Activated naive CD4-positive, alpha-beta T cell treated with anti-CD3 and anti-CD28 coated beads for 36 hours (primary cell): ENCODE data around the gene IMMP2L. TPM values are rescaled to one million over a fixed set of nuclear protein-coding genes. Genes with fewer than 3 reads are reported as not detected.

Experiments
- CTCF ChIA-PET: fragments of 350-600 bp; sonication (Branson Sonifier 250); formaldehyde crosslinking; loops from one replicate; lab custom pipeline; 2021; ENCODE audit warnings: antibody characterized with exemption; lab: Charles Lee
- DNase-seq: peaks from one replicate; pipeline ENCODE4 v3.0.0-alpha.2; 2020
- H3K27ac Mint-ChIP-seq: one replicate; pipeline ENCODE4 v1.8.0; 2021; ENCODE audit warnings: mild to moderate bottlenecking, mixed read lengths
- H3K27me3 Mint-ChIP-seq: one replicate; pipeline ENCODE4 v1.8.0; 2021; ENCODE audit warnings: low read depth, mixed read lengths
- H3K36me3 Mint-ChIP-seq: one replicate; pipeline ENCODE4 v1.8.0; 2021; ENCODE audit warnings: low read depth, mixed read lengths
- H3K4me1 Mint-ChIP-seq: one replicate; pipeline ENCODE4 v1.8.0; 2021; ENCODE audit warnings: low read depth, mixed read lengths
- H3K4me3 Mint-ChIP-seq: one replicate; pipeline ENCODE4 v1.8.0; 2021; ENCODE audit warnings: mild to moderate bottlenecking, moderate library complexity, mixed read lengths
- H3K9me3 Mint-ChIP-seq: one replicate; pipeline ENCODE4 v1.8.0; 2021; ENCODE audit warnings: mixed read lengths
- intact Hi-C: fragments of 100-400 bp; cut with micrococcal nuclease; formaldehyde crosslinking; loops from one replicate; pipeline ENCODE4 v1.15.1; 2023
- total RNA-seq, 2 experiments: library from RNA; stranded (reverse); gene quantifications; one replicate each; pipeline ENCODE4 v1.2.3, GENCODE V29; 2021

Gene IMMP2L
- total RNA-seq, 2 experiments from 2014 or later, result 24.4 to 26.6 TPM

- no peaks in the 10 kb centered on the region for H3K36me3 Mint-ChIP-seq
- H3K27me3 Mint-ChIP-seq, result no peaks in the 10 kb centered on the region
- H3K9me3 Mint-ChIP-seq, result no peaks in the 10 kb centered on the region
- no peak for DNase-seq
- no peak overlapping the region for H3K4me3 Mint-ChIP-seq
- H3K4me1 Mint-ChIP-seq, result no peaks in the 10 kb centered on the region
- intact Hi-C loops, result no loop called here
- H3K27ac Mint-ChIP-seq, result no peak overlapping the region
- CTCF ChIA-PET, result no interaction called here
These were observed 394.1 kb downstream of the IMMP2L start for GRCh38 chr7:111168182-111168581.

DNA sequence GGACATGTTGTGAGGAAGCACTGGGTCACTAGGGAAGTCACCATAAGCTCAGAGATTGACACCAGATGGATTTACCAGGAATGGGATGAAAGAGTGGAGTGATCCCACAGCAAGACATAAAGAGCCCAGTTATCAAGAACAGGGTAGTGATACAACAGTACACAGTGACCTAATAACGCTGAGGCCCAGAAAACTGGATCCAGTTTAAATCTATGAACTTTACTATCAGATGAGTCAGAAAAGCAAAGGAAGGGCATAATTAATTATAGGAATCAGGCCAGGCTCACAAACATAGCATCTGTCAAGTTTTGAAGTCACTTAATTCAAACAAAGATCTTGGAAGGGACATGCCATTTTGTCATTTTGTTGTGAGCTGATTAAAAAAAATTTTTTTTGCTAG, 397.9 kb downstream of the IMMP2L start:
- intact Hi-C loops, result no loop called here
- no peak for DNase-seq
- CTCF ChIA-PET, result no interaction called here
- H3K4me1 Mint-ChIP-seq, result no peaks in the 10 kb centered on the region
- H3K9me3 Mint-ChIP-seq, result no peaks in the 10 kb centered on the region
- H3K4me3 Mint-ChIP-seq, result no peak overlapping the region
- no peaks in the 10 kb centered on the region for H3K27me3 Mint-ChIP-seq
- H3K27ac Mint-ChIP-seq, result no peak overlapping the region
- H3K36me3 Mint-ChIP-seq, result no peaks in the 10 kb centered on the region

- intact Hi-C loops, result no loop called here
- no peaks in the 10 kb centered on the region for H3K9me3 Mint-ChIP-seq
- H3K27me3 Mint-ChIP-seq, result no peaks in the 10 kb centered on the region
- no peak overlapping the region for H3K4me3 Mint-ChIP-seq
- H3K27ac Mint-ChIP-seq, result no peak overlapping the region
- no peaks in the 10 kb centered on the region for H3K4me1 Mint-ChIP-seq
- DNase-seq, result no peak
- no peaks in the 10 kb centered on the region for H3K36me3 Mint-ChIP-seq
- CTCF ChIA-PET, result no interaction called here
These were observed 399.6 kb downstream of the IMMP2L start for GRCh38 chr7:111162692-111163091.

- Mint-ChIP-seq H3K36me3 (no peaks in the 10 kb centered on the region), H3K27ac (no peak overlapping the region), H3K9me3 (no peaks in the 10 kb centered on the region), H3K4me1 (no peaks in the 10 kb centered on the region), H3K4me3 (no peak overlapping the region), H3K27me3 (no peaks in the 10 kb centered on the region)
- intact Hi-C loops, result no loop called here
- CTCF ChIA-PET, result no interaction called here
- DNase-seq, result no peak
These were observed 402.0 kb downstream of the IMMP2L start for GRCh38 chr7:111160297-111160696.

DNA sequence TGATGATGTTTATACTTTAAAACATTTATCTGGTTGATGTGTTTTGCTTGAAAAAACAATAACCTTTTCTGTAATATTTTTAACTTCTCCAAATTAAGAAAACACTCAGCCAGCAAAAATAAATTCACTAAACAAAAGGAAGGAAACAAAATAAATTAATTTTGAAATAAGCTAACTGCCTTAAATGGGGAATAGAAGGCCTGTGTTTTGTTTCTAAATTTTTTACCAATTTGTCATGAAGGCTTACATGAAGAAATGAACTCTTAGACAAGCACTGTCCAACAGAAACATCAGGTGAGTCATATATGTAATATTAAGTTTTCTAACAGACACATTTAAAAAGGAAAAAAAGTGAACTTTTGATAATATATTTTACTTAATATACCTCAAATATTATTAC, 402.9 kb downstream of the IMMP2L start:
- intact Hi-C loops, result no loop called here
- H3K27ac Mint-ChIP-seq, result no peak overlapping the region
- no peak for DNase-seq
- H3K27me3 Mint-ChIP-seq, result no peaks in the 10 kb centered on the region
- H3K9me3 Mint-ChIP-seq, result no peaks in the 10 kb centered on the region
- no peaks in the 10 kb centered on the region for H3K4me1 Mint-ChIP-seq
- CTCF ChIA-PET, result no interaction called here
- H3K36me3 Mint-ChIP-seq, result no peaks in the 10 kb centered on the region
- H3K4me3 Mint-ChIP-seq, result no peak overlapping the region

DNA sequence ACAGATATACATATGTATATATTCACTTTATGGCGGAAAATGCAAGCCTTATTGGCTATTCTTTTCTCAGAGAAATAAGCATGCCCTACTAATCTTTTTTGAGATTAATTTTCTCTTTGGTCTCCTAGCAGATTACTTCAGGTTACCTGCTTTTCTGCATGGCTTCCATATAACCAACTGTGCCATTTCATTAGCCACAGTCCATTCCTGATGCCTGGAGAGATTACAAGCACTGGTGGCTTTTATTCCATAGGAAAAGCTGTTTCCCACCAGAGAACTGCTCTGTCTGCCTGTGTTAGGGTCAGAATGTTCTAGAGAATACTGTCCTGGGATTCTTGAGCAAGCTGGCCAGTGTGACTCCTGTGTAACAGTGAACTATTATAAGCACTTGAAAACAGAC, 411.6 kb downstream of the IMMP2L start:
- Mint-ChIP-seq H3K4me3 (no peak overlapping the region), H3K9me3 (no peaks in the 10 kb centered on the region), H3K4me1 (no peaks in the 10 kb centered on the region), H3K27ac (no peak overlapping the region), H3K27me3 (no peaks in the 10 kb centered on the region), H3K36me3 (no peaks in the 10 kb centered on the region)
- CTCF ChIA-PET, result no interaction called here
- intact Hi-C loops, result no loop called here
- DNase-seq, result no peak

DNA sequence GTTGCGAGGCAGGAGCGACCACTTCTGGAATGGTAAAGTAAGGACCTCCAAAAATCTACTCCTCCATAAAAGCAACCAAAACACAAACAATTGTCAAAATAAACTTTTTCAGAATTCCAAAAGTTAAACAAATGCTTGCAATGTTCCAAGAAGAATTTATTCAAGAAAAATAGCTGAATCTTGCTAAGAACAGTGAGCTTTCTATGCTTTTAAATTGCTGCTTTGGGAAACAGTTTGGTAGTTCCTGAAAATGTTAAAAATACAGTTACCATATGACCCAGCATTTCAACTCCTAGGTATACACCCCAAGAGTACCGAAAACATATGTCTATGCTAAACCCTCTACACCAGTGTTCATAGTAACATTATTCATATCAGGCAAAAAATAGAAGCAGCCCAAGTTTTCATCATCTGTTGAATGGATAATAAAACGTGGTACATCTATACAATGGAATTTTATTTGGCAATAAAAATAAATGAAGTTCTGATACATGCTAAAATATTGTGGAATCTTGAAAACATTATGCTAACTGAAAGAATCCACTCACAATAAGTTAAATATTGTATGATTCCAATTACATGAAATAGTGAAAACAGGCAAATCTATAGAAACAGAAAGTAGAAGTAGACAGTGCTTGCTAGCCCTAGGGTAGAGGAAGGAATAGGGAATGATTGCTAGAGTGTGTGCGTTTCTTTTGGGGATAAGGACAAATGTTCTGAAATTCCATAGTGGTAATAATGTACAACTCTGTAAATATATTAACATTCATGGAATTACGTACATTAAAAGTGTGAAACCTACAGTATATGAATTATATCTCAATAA, 414.4 kb downstream of the IMMP2L start:
- Mint-ChIP-seq H3K27me3 (no peaks in the 10 kb centered on the region), H3K4me3 (no peak overlapping the region), H3K4me1 (no peaks in the 10 kb centered on the region), H3K27ac (no peak overlapping the region), H3K36me3 (no peaks in the 10 kb centered on the region), H3K9me3 (no peaks in the 10 kb centered on the region)
- DNase-seq, result no peak
- CTCF ChIA-PET, result no interaction called here
- intact Hi-C loops, result no loop called here

DNA sequence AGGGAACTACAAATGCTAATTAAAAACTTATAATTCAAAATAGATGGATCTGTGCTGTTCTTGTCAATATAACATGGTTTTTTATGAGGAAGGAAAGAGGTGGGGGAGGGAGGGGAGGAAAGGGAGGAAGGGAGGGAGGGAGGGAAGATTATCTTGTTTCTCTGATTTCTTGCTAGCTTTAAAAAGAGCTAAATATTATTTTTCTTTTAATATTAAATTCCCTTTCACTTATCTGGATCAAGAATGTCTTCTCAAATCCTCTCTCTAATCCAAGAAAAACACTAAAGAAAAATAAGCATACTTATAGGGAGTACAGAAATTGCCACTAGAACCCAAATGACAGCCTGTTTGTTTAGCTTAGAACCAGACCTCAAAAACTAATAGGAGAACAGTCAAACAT, 416.2 kb downstream of the IMMP2L start:
- CTCF ChIA-PET, result interaction anchor here (0.7 kb wide), 1 partner anchor 48 kb away, joined by 4 read pairs; no protein-coding TSS in a partner anchor
- H3K9me3 Mint-ChIP-seq, result no peaks in the 10 kb centered on the region
- DNase-seq, result no peak
- H3K27me3 Mint-ChIP-seq, result no peaks in the 10 kb centered on the region
- no peak overlapping the region for H3K4me3 Mint-ChIP-seq
- no peaks in the 10 kb centered on the region for H3K4me1 Mint-ChIP-seq
- no peaks in the 10 kb centered on the region for H3K36me3 Mint-ChIP-seq
- H3K27ac Mint-ChIP-seq, result no peak overlapping the region
- intact Hi-C loops, result no loop called here

- CTCF ChIA-PET, result interaction anchor here (0.7 kb wide), 1 partner anchor 47 kb away, joined by 4 read pairs; no protein-coding TSS in a partner anchor
- Mint-ChIP-seq H3K4me1 (peaks cover 2% of the 10 kb centered on the region), H3K4me3 (no peak overlapping the region), H3K27me3 (no peaks in the 10 kb centered on the region), H3K27ac (no peak overlapping the region), H3K9me3 (no peaks in the 10 kb centered on the region), H3K36me3 (no peaks in the 10 kb centered on the region)
- DNase-seq, result no peak
- intact Hi-C loops, result no loop called here
These were observed 416.8 kb downstream of the IMMP2L start for GRCh38 chr7:111145472-111145871.

DNA sequence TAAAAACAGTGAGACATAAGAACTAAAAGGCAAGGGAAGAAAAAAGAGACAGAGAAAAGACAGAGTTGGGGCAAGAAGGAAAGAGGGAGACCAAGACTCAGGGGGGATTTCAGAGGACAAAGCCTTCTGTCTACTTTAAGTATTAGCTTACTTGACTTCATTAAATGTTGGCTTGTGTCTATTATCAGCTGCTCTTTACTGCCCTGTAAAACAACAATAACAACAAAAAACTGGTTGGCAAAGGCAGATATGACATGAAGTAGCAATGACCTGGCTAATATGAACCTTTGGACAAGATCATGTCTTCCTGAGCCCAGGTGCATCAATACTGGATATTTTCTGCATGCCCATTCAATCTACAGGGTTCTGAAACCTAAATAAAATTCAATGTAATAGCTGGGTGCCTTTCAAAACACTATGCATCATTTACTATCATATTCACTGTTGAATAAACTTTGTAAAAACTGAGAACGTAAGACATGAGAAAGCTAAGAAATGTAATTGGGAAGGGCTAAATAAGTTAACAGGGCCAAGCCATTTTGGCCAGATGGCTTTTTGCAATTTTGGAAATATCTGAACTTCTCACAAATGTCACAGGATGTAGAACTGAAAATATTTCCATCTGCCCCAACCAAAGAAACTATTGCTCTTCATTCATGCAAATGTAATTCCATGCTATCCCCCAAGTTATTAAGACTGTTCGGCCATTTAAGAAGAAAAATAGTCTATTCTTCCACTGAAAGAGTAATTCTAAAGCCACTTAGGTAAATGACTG, 422.0 kb downstream of the IMMP2L start:
- H3K4me1 Mint-ChIP-seq, result peaks cover 32% of the 10 kb centered on the region
- no peaks in the 10 kb centered on the region for H3K27me3 Mint-ChIP-seq
- no peak overlapping the region for H3K27ac Mint-ChIP-seq
- no peak for DNase-seq
- intact Hi-C loops, result no loop called here
- CTCF ChIA-PET, result interaction anchor here (0.9 kb wide), 1 partner anchor 13 kb away, joined by 4 read pairs; no protein-coding TSS in a partner anchor
- no peaks in the 10 kb centered on the region for H3K9me3 Mint-ChIP-seq
- no peaks in the 10 kb centered on the region for H3K36me3 Mint-ChIP-seq
- no peak overlapping the region for H3K4me3 Mint-ChIP-seq

DNA sequence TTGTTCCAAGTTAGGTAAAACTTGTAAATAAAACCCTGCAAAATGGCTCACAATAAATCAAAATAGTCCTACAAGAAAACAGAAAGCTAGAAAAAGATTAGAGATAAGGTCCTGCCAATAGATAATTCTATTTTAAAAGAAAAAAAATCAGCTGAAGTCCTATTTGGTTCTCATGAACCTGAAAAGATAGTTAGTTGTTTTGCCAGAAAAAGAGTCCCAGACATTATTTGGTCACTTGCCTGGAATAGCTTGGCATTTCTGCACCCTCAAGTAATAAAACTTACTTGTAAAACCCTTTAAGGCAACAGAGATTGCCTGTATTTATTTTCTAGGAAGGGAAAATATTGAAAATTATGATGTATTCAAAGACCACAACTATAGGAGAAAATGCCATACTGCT, 423.7 kb downstream of the IMMP2L start:
- DNase-seq, result no peak
- intact Hi-C loops, result loop anchor here (1.0 kb wide), 6 partner anchors 25 to 424 kb away; partner anchors contain the start of gene IMMP2L
- H3K27ac Mint-ChIP-seq, result peak overlapping the region; percentile 92
- H3K9me3 Mint-ChIP-seq, result no peaks in the 10 kb centered on the region
- no peaks in the 10 kb centered on the region for H3K36me3 Mint-ChIP-seq
- H3K27me3 Mint-ChIP-seq, result no peaks in the 10 kb centered on the region
- CTCF ChIA-PET, result interaction anchor here (0.7 to 2.3 kb wide), 4 partner anchors 26 to 1311 kb away, joined by 3 to 10 read pairs (median 6); no protein-coding TSS in a partner anchor
- H3K4me3 Mint-ChIP-seq, result peak overlapping the region; percentile 62
- H3K4me1 Mint-ChIP-seq, result peaks cover 32% of the 10 kb centered on the region

- peak overlapping the region; percentile 92 for H3K27ac Mint-ChIP-seq
- no peaks in the 10 kb centered on the region for H3K36me3 Mint-ChIP-seq
- H3K9me3 Mint-ChIP-seq, result no peaks in the 10 kb centered on the region
- H3K4me1 Mint-ChIP-seq, result peaks cover 32% of the 10 kb centered on the region
- H3K4me3 Mint-ChIP-seq, result peak overlapping the region; percentile 62
- H3K27me3 Mint-ChIP-seq, result no peaks in the 10 kb centered on the region
- CTCF ChIA-PET, result interaction anchor here (1.2 to 2.3 kb wide), 3 partner anchors 26 to 43 kb away, joined by 6 to 10 read pairs (median 7); no protein-coding TSS in a partner anchor
- DNase-seq, result peak; percentile 86
- intact Hi-C loops, result loop anchor here (1.0 kb wide), 6 partner anchors 25 to 424 kb away; partner anchors contain the start of gene IMMP2L
These were observed 424.1 kb downstream of the IMMP2L start for GRCh38 chr7:111138193-111138569.
